COLO829 (cell line): ENCODE results near the gene PPM1L.
"Not testable (repeated sequence)": the region's sequence is repeated elsewhere in the genome, so short reads cannot be mapped to it uniquely, and the experiment has no call there.

Experiments used
- DNase-seq: peaks from one replicate; pipeline ENCODE4 v3.0.0; 2012; ENCODE audit warnings: low spot score

PPM1L gene

GRCh38 chr3:160987982-160988964 lies 232.2 kb downstream of the PPM1L start:
- no peak for DNase-seq

GRCh38 chr3:160990446-160990845 lies 234.4 kb downstream of the PPM1L start:
- no peak for DNase-seq

GRCh38 chr3:160992712-160993111 lies 236.7 kb downstream of the PPM1L start:
- no peak for DNase-seq

GRCh38 chr3:160996811-160997210 lies 240.8 kb downstream of the PPM1L start:
- DNase-seq = no peak

- DNase-seq = no peak
Measured at GRCh38 chr3:160998581-160998980, 242.6 kb downstream of the PPM1L start.

GRCh38 chr3:160999274-160999673 lies 243.2 kb downstream of the PPM1L start:
- no peak for DNase-seq

GRCh38 chr3:161008086-161008485 lies 252.1 kb downstream of the PPM1L start:
- DNase-seq = no peak

GRCh38 chr3:161010151-161010550 lies 254.1 kb downstream of the PPM1L start:
- not testable (repeated sequence) for DNase-seq

GRCh38 chr3:161014843-161015749 lies 259.1 kb downstream of the PPM1L start:
- DNase-seq = no peak

- no peak for DNase-seq
Measured at GRCh38 chr3:161016417-161017313, 260.6 kb downstream of the PPM1L start.

- no peak for DNase-seq
Measured at GRCh38 chr3:161017971-161018370, 261.9 kb downstream of the PPM1L start.

- DNase-seq = no peak
Measured at GRCh38 chr3:161020256-161020655, 264.2 kb downstream of the PPM1L start.

GRCh38 chr3:161025911-161026310 lies 269.9 kb downstream of the PPM1L start:
- DNase-seq = no peak

GRCh38 chr3:161026612-161027510 lies 270.8 kb downstream of the PPM1L start:
- no peak for DNase-seq

- no peak for DNase-seq
Measured at GRCh38 chr3:161028555-161029153, 272.6 kb downstream of the PPM1L start.

GRCh38 chr3:161031134-161031533 lies 275.1 kb downstream of the PPM1L start:
- DNase-seq = no peak

GRCh38 chr3:161034913-161035550 lies 279.0 kb downstream of the PPM1L start:
- DNase-seq = not testable (repeated sequence)

GRCh38 chr3:161035711-161036110 lies 279.7 kb downstream of the PPM1L start:
- no peak for DNase-seq

- DNase-seq = no peak
Measured at GRCh38 chr3:161038725-161039124, 282.7 kb downstream of the PPM1L start.
